B cell (primary cell): ENCODE results near the gene HCST. TPM values are rescaled to one million over a fixed set of nuclear protein-coding genes. Genes with fewer than 3 reads are reported as not detected.

Experiments used
- ATAC-seq: fragments of 200-7000 bp; cut with Tn5 transposase; one replicate; pipeline ENCODE4 v1.10.0; 2021; ENCODE audit warnings: low read depth, mild to moderate bottlenecking, moderate number of reproducible peaks, moderate library complexity
- CTCF ChIA-PET: fragments of 350-600 bp; sonication (Branson Sonifier 250); formaldehyde crosslinking; loops from one replicate; lab custom pipeline; 2021; ENCODE audit warnings: antibody characterized with exemption, inconsistent platforms; lab: Charles Lee
- POLR2A ChIA-PET: fragments of 350-600 bp; sonication (Branson Sonifier 250); formaldehyde crosslinking; loops from one replicate; lab custom pipeline; 2021; ENCODE audit warnings: antibody characterized with exemption; lab: Charles Lee
- DNase-seq: peaks from one replicate; pipeline ENCODE4 v3.0.0; 2013
- H2AFZ ChIP-seq: 2 replicates; pipeline ENCODE4 v1.6.1; 2012; ENCODE audit warnings: mild to moderate bottlenecking, low read depth, low read length; ENCODE audit not compliant: insufficient read depth, poor library complexity, severe bottlenecking
- H3K27ac ChIP-seq, 2 donors: 1 replicate in 1 of 2; 2 replicates in 1 of 2; pipeline ENCODE4 v1.5.1; 2012 to 2013; ENCODE audit warnings: low read length in 2 of 2, mild to moderate bottlenecking in 2 of 2, moderate library complexity in 1 of 2
- H3K27me3 ChIP-seq, 4 experiments: fragments of 200-600 bp in 1 of 4; sonication (generic) in 1 of 4; replicated peaks in 1 of 4; 1 replicate in 2 of 4; 2 replicates in 2 of 4; pipeline versions ENCODE4 v1.6.1 to v1.7.0; 2013 to 2016; ENCODE audit warnings: low read length in 3 of 4, mild to moderate bottlenecking in 2 of 4, mixed read lengths in 1 of 4, moderate library complexity in 1 of 4; ENCODE audit not compliant: insufficient read depth in 4 of 4, control insufficient read depth in 3 of 4; ENCODE audit errors: control extremely low read depth in 1 of 4
- H3K36me3 ChIP-seq, 2 experiments: replicated peaks in 1 of 2; 1 replicate in 1 of 2; 2 replicates in 1 of 2; pipeline versions ENCODE4 v1.6.1 to v1.7.1; 2013; ENCODE audit warnings: low read length in 1 of 2; ENCODE audit not compliant: insufficient read depth in 2 of 2, control insufficient read depth in 1 of 2; ENCODE audit errors: control extremely low read depth in 1 of 2, extremely low read depth in 1 of 2
- H3K4me1 ChIP-seq, 2 donors: fragments of 200-600 bp in 1 of 2; sonication (generic) in 1 of 2; 1 replicate in 1 of 2; 2 replicates in 1 of 2; pipeline versions ENCODE4 v1.5.1 to v1.6.1; 2013 to 2017; ENCODE audit warnings: low read length in 2 of 2; ENCODE audit not compliant: control insufficient read depth in 2 of 2, insufficient read depth in 2 of 2
- H3K4me2 ChIP-seq: replicated peaks from 2 replicates; pipeline ENCODE3; 2012; ENCODE audit warnings: mild to moderate bottlenecking, low read depth, low read length; ENCODE audit not compliant: poor library complexity, severe bottlenecking
- H3K4me3 ChIP-seq, 5 experiments: fragments of 200-600 bp in 1 of 5; sonication (generic) in 1 of 5; 1 replicate in 3 of 5; 2 replicates in 2 of 5; pipeline versions ENCODE4 v1.5.1 to v1.7.0; 2011 to 2016; ENCODE audit warnings: low read length in 4 of 5, mild to moderate bottlenecking in 4 of 5, low read depth in 2 of 5, control low read depth in 1 of 5, moderate library complexity in 1 of 5; ENCODE audit not compliant: insufficient read depth in 1 of 5; ENCODE audit errors: control extremely low read depth in 1 of 5, extremely low read depth in 1 of 5
- H3K79me2 ChIP-seq: fragments of 200-600 bp; sonication (generic); one replicate; pipeline ENCODE4 v1.6.0; 2016; ENCODE audit warnings: low read length; ENCODE audit not compliant: control insufficient read depth, insufficient read depth
- H3K9ac ChIP-seq: fragments of 200-600 bp; sonication (generic); 2 replicates; pipeline ENCODE4 v1.6.1; 2017; ENCODE audit warnings: mild to moderate bottlenecking, low read length, moderate library complexity
- H3K9me3 ChIP-seq, 3 donors: one replicate each; pipeline versions ENCODE4 v1.6.1 to v1.7.1; 2013; ENCODE audit warnings: low read length in 2 of 3; ENCODE audit not compliant: control insufficient read depth in 2 of 3, insufficient read depth in 1 of 3; ENCODE audit errors: control extremely low read depth in 1 of 3
- H4K20me1 ChIP-seq: 2 replicates; pipeline ENCODE4 v1.6.0; 2012; ENCODE audit warnings: mild to moderate bottlenecking, low read length; ENCODE audit not compliant: insufficient read depth, control insufficient read depth, poor library complexity, severe bottlenecking
- H3K27ac Mint-ChIP-seq: one replicate; pipeline ENCODE4 v1.8.0; 2021; ENCODE audit warnings: mixed read lengths
- H3K27me3 Mint-ChIP-seq: one replicate; pipeline ENCODE4 v1.8.0; 2021; ENCODE audit warnings: mixed read lengths
- H3K4me1 Mint-ChIP-seq: one replicate; pipeline ENCODE4 v1.8.0; 2021; ENCODE audit warnings: mixed read lengths
- H3K4me3 Mint-ChIP-seq: one replicate; pipeline ENCODE4 v1.8.0; 2021; ENCODE audit warnings: mixed read lengths
- H3K9me3 Mint-ChIP-seq: one replicate; pipeline ENCODE4 v1.8.0; 2022; ENCODE audit warnings: mixed read lengths; ENCODE audit not compliant: insufficient read depth
- EZH2 ChIP-seq: IDR thresholded peaks from 2 replicates; pipeline ENCODE4 v1.6.1; 2012; ENCODE audit warnings: borderline replicate concordance, low read depth, mild to moderate bottlenecking, moderate library complexity, low read length; ENCODE audit not compliant: insufficient read depth, poor library complexity, severe bottlenecking
- WGBS: methylation state at CpG from one replicate; pipeline ENCODE4 v1.1.5; 2013; ENCODE audit warnings: missing lambda C conversion rate; ENCODE audit not compliant: insufficient coverage; 5-methylcytosine and 5-hydroxymethylcytosine counted together
- intact Hi-C: fragments of 100-400 bp; cut with micrococcal nuclease; formaldehyde crosslinking; loops from one replicate; pipeline ENCODE4 v1.10.0; 2022
- polyA plus RNA-seq: library from polyadenylated mRNA; depleted of rRNA; stranded (reverse); fragments of >200 nt; gene quantifications from 2 replicates; pipeline ENCODE4 v1.2.3, GENCODE V29; 2012
- total RNA-seq, 2 donors: library from RNA; stranded (reverse); fragments of 120-200 nt in 1 of 2; gene quantifications; 1 replicate in 1 of 2; 2 replicates in 1 of 2; pipeline versions ENCODE4 v1.2.3 to v1.2.4, GENCODE V29; 2013 to 2022
- TF ChIP-seq, protein P1 (sequence below): fragments of 200-600 bp; IDR thresholded peaks from one replicate; pipeline ENCODE4 v1.8.0; 2022; ENCODE audit warnings: antibody characterized with exemption, mild to moderate bottlenecking

Gene HCST
- total and polyA plus RNA-seq, 2 donors (not counting 1 experiment from before 2014, with no cell fraction given), result 4.8 to 40.6 TPM

DNA sequence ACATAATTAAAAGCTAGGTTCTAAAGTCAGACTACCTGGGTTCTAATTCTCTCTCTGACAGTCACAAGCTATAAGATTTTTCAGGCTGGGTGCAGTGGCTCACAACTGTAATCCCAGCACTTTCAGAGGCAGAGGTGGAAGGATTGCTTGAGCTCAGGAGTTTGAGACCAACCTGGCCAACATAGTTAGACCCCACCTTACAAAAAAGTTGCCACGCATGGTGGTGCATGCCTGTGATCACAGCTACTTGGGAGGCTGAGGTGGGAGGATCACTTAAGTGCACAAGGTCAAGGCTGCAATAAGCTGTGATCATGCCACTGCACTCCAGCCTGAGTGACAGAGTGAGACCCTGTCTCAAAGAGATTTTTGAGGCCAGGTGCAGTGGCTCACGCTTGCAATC, 8.0 kb upstream of the HCST start:
- Mint-ChIP-seq H3K9me3 (no peaks in the 10 kb centered on the region), H3K4me1 (peaks cover 30% of the 10 kb centered on the region), H3K27me3 (no peaks in the 10 kb centered on the region), H3K27ac (no peak overlapping the region), H3K4me3 (no peak overlapping the region)
- Histone ChIP-seq H3K4me3 (no peak overlapping the region), H2AFZ (no peak overlapping the region), H3K36me3 (peaks cover 19 to 89% of the 10 kb centered on the region in 2 experiments), H3K79me2 (peaks cover 44% of the 10 kb centered on the region), H3K27ac (no peak overlapping the region), H3K4me2 (no peak overlapping the region), H3K27me3 (no peaks in the 10 kb centered on the region), H3K9ac (no peak overlapping the region), H3K4me1 (peaks cover 16 to 26% of the 10 kb centered on the region in 2 donors), H4K20me1 (peaks cover 93% of the 10 kb centered on the region), H3K9me3 (no peaks in the 10 kb centered on the region)
- ChIA-PET POLR2A (interaction anchor here (0.6 kb wide), 1 partner anchor 689 kb away, joined by 6 read pairs; no protein-coding TSS in a partner anchor), CTCF (interaction anchor here (1.1 to 1.8 kb wide), 3 partner anchors 12 to 38 kb away, joined by 3 to 9 read pairs (median 5); no protein-coding TSS in a partner anchor)
- intact Hi-C loops, result no loop called here
- ATAC-seq, result no peak
- TF ChIP-seq, protein P1, sequence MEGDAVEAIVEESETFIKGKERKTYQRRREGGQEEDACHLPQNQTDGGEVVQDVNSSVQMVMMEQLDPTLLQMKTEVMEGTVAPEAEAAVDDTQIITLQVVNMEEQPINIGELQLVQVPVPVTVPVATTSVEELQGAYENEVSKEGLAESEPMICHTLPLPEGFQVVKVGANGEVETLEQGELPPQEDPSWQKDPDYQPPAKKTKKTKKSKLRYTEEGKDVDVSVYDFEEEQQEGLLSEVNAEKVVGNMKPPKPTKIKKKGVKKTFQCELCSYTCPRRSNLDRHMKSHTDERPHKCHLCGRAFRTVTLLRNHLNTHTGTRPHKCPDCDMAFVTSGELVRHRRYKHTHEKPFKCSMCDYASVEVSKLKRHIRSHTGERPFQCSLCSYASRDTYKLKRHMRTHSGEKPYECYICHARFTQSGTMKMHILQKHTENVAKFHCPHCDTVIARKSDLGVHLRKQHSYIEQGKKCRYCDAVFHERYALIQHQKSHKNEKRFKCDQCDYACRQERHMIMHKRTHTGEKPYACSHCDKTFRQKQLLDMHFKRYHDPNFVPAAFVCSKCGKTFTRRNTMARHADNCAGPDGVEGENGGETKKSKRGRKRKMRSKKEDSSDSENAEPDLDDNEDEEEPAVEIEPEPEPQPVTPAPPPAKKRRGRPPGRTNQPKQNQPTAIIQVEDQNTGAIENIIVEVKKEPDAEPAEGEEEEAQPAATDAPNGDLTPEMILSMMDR, result no peak
- no peak for TF ChIP-seq EZH2
- peak; percentile 32 for DNase-seq
- 100% methylated on average over 1 of the region's 2 CpGs for WGBS

DNA sequence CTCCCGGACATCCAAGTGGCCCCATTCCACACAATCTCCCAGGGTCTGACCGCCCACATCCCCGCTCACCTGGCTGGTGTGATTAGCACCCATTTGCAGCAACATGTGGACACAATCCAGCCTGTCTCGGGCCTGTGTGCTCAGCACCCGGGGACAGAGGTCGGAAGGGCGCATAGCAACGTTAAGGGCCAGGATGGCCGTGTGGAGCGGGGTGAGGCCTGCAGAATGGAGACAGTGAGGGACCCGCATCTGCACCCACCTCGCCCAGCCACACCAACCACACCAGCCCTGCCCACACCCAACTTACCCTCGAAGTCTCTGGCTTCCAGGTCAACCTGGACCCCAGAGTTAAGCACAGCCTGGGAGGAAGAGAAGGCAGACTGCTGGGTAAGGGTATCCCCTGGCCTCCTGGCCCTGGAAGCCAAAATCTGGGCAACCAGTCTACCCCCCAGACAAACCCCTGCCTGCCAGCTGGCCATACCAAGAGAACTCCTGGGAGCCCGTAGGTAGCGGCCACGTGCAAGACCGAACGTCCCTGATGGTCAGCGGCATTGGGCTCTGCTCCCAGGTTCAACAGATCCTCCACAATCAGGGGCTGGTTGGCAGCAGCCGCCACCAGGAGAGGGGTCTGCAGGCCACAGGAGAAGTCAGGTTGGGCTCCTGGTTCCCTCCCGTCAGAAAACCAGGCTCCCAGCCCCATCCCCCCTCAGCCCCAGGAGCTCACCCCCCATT, 6.3 kb upstream of the HCST start:
- Histone ChIP-seq H3K27ac (peak overlapping the region in 1 of 2 donors; percentile 100), H3K9me3 (peaks cover 0 to 3% (median 0%) of the 10 kb centered on the region in 3 donors), H3K4me1 (peaks cover 20 to 33% of the 10 kb centered on the region in 2 donors), H3K36me3 (peaks cover 16 to 72% of the 10 kb centered on the region in 2 experiments), H4K20me1 (peaks cover 78% of the 10 kb centered on the region), H3K27me3 (no peaks in the 10 kb centered on the region), H2AFZ (no peak overlapping the region), H3K9ac (no peak overlapping the region), H3K4me3 (no peak overlapping the region), H3K4me2 (no peak overlapping the region), H3K79me2 (peaks cover 45% of the 10 kb centered on the region)
- H3K27ac Mint-ChIP-seq, result no peak overlapping the region
- DNase-seq (peak; percentile 46), ATAC-seq (no peak)
- peaks cover 38% of the 10 kb centered on the region for H3K4me1 Mint-ChIP-seq
- peak overlapping the region; percentile 12 for H3K4me3 Mint-ChIP-seq
- POLR2A ChIA-PET, result no interaction called here
- TF ChIP-seq, protein P1, result no peak
- no peak for TF ChIP-seq EZH2
- CTCF ChIA-PET, result interaction anchor here (3.6 kb wide), 1 partner anchor 14 kb away, joined by 11 read pairs; no protein-coding TSS in a partner anchor
- intact Hi-C loops, result no loop called here
- WGBS, result 96% methylated on average over 18 of the region's 21 CpGs
- no peaks in the 10 kb centered on the region for H3K27me3 Mint-ChIP-seq
- no peaks in the 10 kb centered on the region for H3K9me3 Mint-ChIP-seq
